SK-N-SH (cell line): ENCODE data around the gene GLDC. TPM values are rescaled to one million over a fixed set of nuclear protein-coding genes. Genes with fewer than 3 reads are reported as not detected.
"Not testable (repeated sequence)": the region's sequence is repeated elsewhere in the genome, so short reads cannot be mapped to it uniquely, and the experiment has no call there.

Experiments used
- CTCF ChIA-PET: fragments of 300-600, 350-600 bp; formaldehyde crosslinking; extraction: SDS; loops from one replicate; lab custom pipeline; 2021; lab: Yijun Ruan, JAX
- POLR2A ChIA-PET: fragments of 350-600 bp; sonication (Branson Sonifier 250); formaldehyde crosslinking; extraction: SDS; loops from one replicate; lab custom pipeline; 2020; ENCODE audit warnings: antibody characterized with exemption, inconsistent platforms; lab: Yijun Ruan, JAX
- DNase-seq: peaks from one replicate; pipeline ENCODE4 v3.0.0; 2012
- H2AFZ ChIP-seq: fragments of 200-600 bp; sonication (generic); 2 replicates; pipeline ENCODE4 v1.8.1; 2016; ENCODE audit warnings: antibody characterized with exemption, mild to moderate bottlenecking, low read depth
- H3F3A ChIP-seq: fragments of 200-600 bp; sonication (generic); replicated peaks from 2 replicates; pipeline ENCODE3; 2016; ENCODE audit warnings: antibody characterized with exemption, mild to moderate bottlenecking; ENCODE audit not compliant: insufficient read depth
- H3K27ac ChIP-seq, 2 experiments: fragments of 200-500 bp in 1 of 2; fragments of 200-600 bp in 1 of 2; sonication (Bioruptor generic) in 1 of 2; sonication (generic), shearing (Covaris generic) in 1 of 2; 2 replicates each; pipeline versions ENCODE4 v1.5.1 to v1.6.1; 2014 to 2016; ENCODE audit warnings: low read depth in 2 of 2, inconsistent platforms in 1 of 2, low read length in 1 of 2, mild to moderate bottlenecking in 1 of 2, mixed read lengths in 1 of 2
- H3K27me3 ChIP-seq: fragments of 200-600 bp; sonication (generic), shearing (Covaris generic); 2 replicates; pipeline ENCODE4 v1.6.1; 2016; ENCODE audit warnings: mixed run types; ENCODE audit not compliant: insufficient read depth
- H3K36me3 ChIP-seq, 2 experiments: fragments of 200-500 bp in 1 of 2; fragments of 200-600 bp in 1 of 2; sonication (Bioruptor generic) in 1 of 2; sonication (generic) in 1 of 2; replicated peaks in 1 of 2; 2 replicates each; pipeline versions ENCODE3 to v1.5.1; 2014 to 2016; ENCODE audit warnings: low read length in 1 of 2, mild to moderate bottlenecking in 1 of 2; ENCODE audit not compliant: insufficient read depth in 2 of 2, control insufficient read depth in 1 of 2
- H3K4me1 ChIP-seq, 2 experiments: fragments of 200-500 bp in 1 of 2; fragments of 200-600 bp in 1 of 2; sonication (Bioruptor generic) in 1 of 2; sonication (generic), shearing (Covaris generic) in 1 of 2; 2 replicates each; pipeline versions ENCODE4 v1.5.1 to v1.6.1; 2014 to 2016; ENCODE audit warnings: low read depth in 1 of 2, low read length in 1 of 2, mixed run types in 1 of 2; ENCODE audit not compliant: insufficient read depth in 2 of 2, control insufficient read depth in 1 of 2
- H3K4me2 ChIP-seq: fragments of 200-600 bp; sonication (generic), shearing (Covaris generic); 2 replicates; pipeline ENCODE4 v1.6.1; 2017; ENCODE audit warnings: mixed run types
- H3K4me3 ChIP-seq, 2 experiments: fragments of 200-500 bp in 1 of 2; fragments of 200-600 bp in 1 of 2; sonication (Bioruptor generic) in 1 of 2; sonication (generic), shearing (Covaris generic) in 1 of 2; 2 replicates each; pipeline versions ENCODE4 v1.5.1 to v1.8.1; 2014 to 2016; ENCODE audit warnings: low read depth in 2 of 2, inconsistent platforms in 1 of 2, low read length in 1 of 2, mild to moderate bottlenecking in 1 of 2, mixed read lengths in 1 of 2, moderate library complexity in 1 of 2
- H3K79me2 ChIP-seq: fragments of 200-600 bp; sonication (generic); 2 replicates; pipeline ENCODE4 v1.8.1; 2017; ENCODE audit warnings: mild to moderate bottlenecking; ENCODE audit not compliant: insufficient read depth
- H3K9ac ChIP-seq: fragments of 200-600 bp; sonication (generic); 2 replicates; pipeline ENCODE4 v1.6.1; 2017; ENCODE audit warnings: mixed run types
- H3K9me2 ChIP-seq: fragments of 200-600 bp; sonication (generic); 2 replicates; pipeline ENCODE4 v1.6.1; 2017; ENCODE audit warnings: mixed run types
- H3K9me3 ChIP-seq: fragments of 200-600 bp; sonication (generic); 2 replicates; pipeline ENCODE4 v1.6.1; 2017; ENCODE audit warnings: mixed run types, mild to moderate bottlenecking, moderate library complexity
- H4K20me1 ChIP-seq: fragments of 200-600 bp; sonication (generic); 2 replicates; pipeline ENCODE4 v1.6.1; 2017; ENCODE audit warnings: mild to moderate bottlenecking, mixed run types; ENCODE audit not compliant: insufficient read depth
- CTCF ChIP-seq: fragments of 200-600 bp; sonication (generic); IDR thresholded peaks from 2 replicates; pipeline ENCODE4 v1.6.1; 2017; ENCODE audit warnings: antibody characterized with exemption, mild to moderate bottlenecking, moderate library complexity
- ELF1 ChIP-seq: IDR thresholded peaks from 2 replicates; pipeline ENCODE4 v1.4.0; 2012
- EZH2phosphoT487 ChIP-seq: fragments of 200-600 bp; sonication (generic); IDR thresholded peaks from 2 replicates; pipeline ENCODE4 v1.6.1; 2017; ENCODE audit warnings: low read depth, mixed run types, mild to moderate bottlenecking, antibody characterized with exemption, moderate library complexity, borderline replicate concordance
- GATA2 ChIP-seq: sonication (generic); formaldehyde crosslinking; IDR thresholded peaks from 2 replicates; pipeline ENCODE4 v1.5.0; 2020; ENCODE audit warnings: mild to moderate bottlenecking, missing genetic modification reagents
- MAX ChIP-seq: IDR thresholded peaks from 2 replicates; pipeline ENCODE4 v1.4.0; 2012; ENCODE audit warnings: low read depth
- POLR2AphosphoS5 ChIP-seq: IDR thresholded peaks from 2 replicates; pipeline ENCODE4 v1.6.1; 2012; ENCODE audit warnings: low read depth, low read length
- RAD21 ChIP-seq: IDR thresholded peaks from 2 replicates; pipeline ENCODE4 v1.6.1; 2012; ENCODE audit warnings: mild to moderate bottlenecking, low read length
- RFX5 ChIP-seq: IDR thresholded peaks from 2 replicates; pipeline ENCODE4 v1.6.1; 2012; ENCODE audit warnings: mild to moderate bottlenecking, improper control_type of control experiment, low read length
- RXRA ChIP-seq: IDR thresholded peaks from 2 replicates; pipeline ENCODE4 v1.4.0; 2012; ENCODE audit warnings: low read depth, mild to moderate bottlenecking, borderline replicate concordance
- SIN3A ChIP-seq: IDR thresholded peaks from 2 replicates; pipeline ENCODE4 v1.6.1; 2012; ENCODE audit warnings: low read depth, mild to moderate bottlenecking, low read length, moderate library complexity, borderline replicate concordance
- SMC3 ChIP-seq: IDR thresholded peaks from 2 replicates; pipeline ENCODE4 v1.6.1; 2012; ENCODE audit warnings: low read depth, low read length, improper control_type of control experiment
- TAF1 ChIP-seq: IDR thresholded peaks from 2 replicates; pipeline ENCODE4 v1.6.1; 2012; ENCODE audit warnings: low read depth, mild to moderate bottlenecking, low read length, moderate library complexity, borderline replicate concordance
- TEAD4 ChIP-seq: IDR thresholded peaks from 2 replicates; pipeline ENCODE4 v1.4.0; 2012; ENCODE audit warnings: mild to moderate bottlenecking, borderline replicate concordance; ENCODE audit not compliant: insufficient read depth
- USF1 ChIP-seq: IDR thresholded peaks from 2 replicates; pipeline ENCODE4 v1.4.0; 2012; ENCODE audit warnings: low read depth, borderline replicate concordance
- YY1 ChIP-seq: IDR thresholded peaks from 2 replicates; pipeline ENCODE4 v1.4.0; 2012; ENCODE audit warnings: low read depth, mild to moderate bottlenecking
- WGBS: methylation state at CpG from one replicate; pipeline ENCODE4 v1.1.6; 2017; ENCODE audit warnings: low lambda C conversion rate; 5-methylcytosine and 5-hydroxymethylcytosine counted together
- polyA plus RNA-seq, 3 experiments: library from polyadenylated mRNA; depleted of rRNA; stranded (reverse); fragments of >200 nt; gene quantifications; 2 replicates each; pipeline ENCODE4 v1.2.3, GENCODE V29; 2012

Gene GLDC
- polyA plus RNA-seq, 1 of the 3 experiments (the other 2 are of a cell fraction), result 4.1 TPM

- H2AFZ ChIP-seq, H3K4me1 ChIP-seq, H3K9me2 ChIP-seq, H3K79me2 ChIP-seq, POLR2A ChIA-PET, H3K9me3 ChIP-seq, H3K9ac ChIP-seq, H3F3A ChIP-seq: not testable (repeated sequence)
- WGBS, result 31% methylated on average over 9 of the region's 24 CpGs
- Histone ChIP-seq H3K4me2 (peak overlapping the region; percentile 82), H3K27me3 (peaks cover 19% of the 10 kb centered on the region; the same call in 1 of the 2 replicates), H3K4me3 (peak overlapping the region; percentile 60 to 65; a peak in 3 of 4 replicates)
- CTCF ChIA-PET, result interaction anchor here (0.7 to 1.2 kb wide), 3 partner anchors 10 to 60 kb away, joined by 3 read pairs; no protein-coding TSS in a partner anchor
- DNase-seq, result peak; percentile 79
- peak; percentile 10; the same call in 1 of the 2 replicates for TF ChIP-seq MAX
- TF ChIP-seq, all 33 proteins: peak for 1; not testable (repeated sequence) for 32
- not testable (repeated sequence) for H3K27ac ChIP-seq, H3K36me3 ChIP-seq, H4K20me1 ChIP-seq
Measured at GRCh38 chr9:6645105-6645354, 499 bp downstream of the GLDC start.

- no peaks in the 10 kb centered on the region for H4K20me1 ChIP-seq
- POLR2A ChIA-PET, result no interaction called here
Measured at GRCh38 chr9:6644346-6645104, 1.0 kb downstream of the GLDC start.

More at GRCh38 chr9:6644346-6645104, 1.0 kb downstream of the GLDC start:
- no peak overlapping the region for H3K27ac ChIP-seq
- H3K4me3 ChIP-seq, result peak overlapping the region; percentile 60 to 65; a peak in 3 of 4 replicates
- H3K4me1 ChIP-seq, result peaks cover 0 to 5% of the 10 kb centered on the region in 2 experiments; a peak in 1 of 4 replicates
- WGBS, result 67% methylated on average over 26 of the region's 26 CpGs
- no peak for DNase-seq
- no peaks in the 10 kb centered on the region for H3K9me2 ChIP-seq
- H3K36me3 ChIP-seq, result no peaks in the 10 kb centered on the region
- CTCF ChIA-PET, result interaction anchor here (0.7 to 1.2 kb wide), 3 partner anchors 11 to 60 kb away, joined by 3 read pairs; no protein-coding TSS in a partner anchor
- no peaks in the 10 kb centered on the region for H3F3A ChIP-seq
- H3K4me2 ChIP-seq, result peak overlapping the region; percentile 82
- peaks cover 19% of the 10 kb centered on the region; the same call in 1 of the 2 replicates for H3K27me3 ChIP-seq
- no peak overlapping the region for H2AFZ ChIP-seq
- H3K9ac ChIP-seq, result no peak overlapping the region
- TF ChIP-seq SIN3A, result no peak
- TF ChIP-seq YY1, result no peak
- no peak for TF ChIP-seq SMC3
- TF ChIP-seq POLR2AphosphoS5, result no peak
- TF ChIP-seq RAD21, result no peak
- no peak for TF ChIP-seq TAF1
- no peak for TF ChIP-seq GATA2 (CRISPR knock-in tag)
- TF ChIP-seq ELF1, result no peak
- no peak for TF ChIP-seq RXRA
- TF ChIP-seq EZH2phosphoT487, result no peak
- TF ChIP-seq TEAD4, result no peak
- no peak for TF ChIP-seq USF1
- no peak for TF ChIP-seq RFX5
- TF ChIP-seq CTCF, result no peak
- no peak for TF ChIP-seq MAX
- no peaks in the 10 kb centered on the region for H3K79me2 ChIP-seq
- no peaks in the 10 kb centered on the region for H3K9me3 ChIP-seq
